Uterus (tissue), 2 donors: ENCODE data around the gene EVPL.

Experiments used
- CTCF ChIP-seq, 4 experiments: fragments of 200-600 bp in 2 of 4; fragments of 450-650 bp in 2 of 4; sonication (generic) in 2 of 4; IDR thresholded peaks; one replicate each; pipeline ENCODE4 v1.5.1; 2016 to 2019; ENCODE audit warnings: antibody characterized with exemption in 4 of 4, mild to moderate bottlenecking in 2 of 4, moderate library complexity in 1 of 4
- POLR2A ChIP-seq, 2 donors: fragments of 450-650 bp; IDR thresholded peaks; one replicate each; pipeline ENCODE4 v1.6.1; 2016; ENCODE audit warnings: antibody characterized with exemption in 2 of 2, mild to moderate bottlenecking in 1 of 2, moderate library complexity in 1 of 2

DNA sequence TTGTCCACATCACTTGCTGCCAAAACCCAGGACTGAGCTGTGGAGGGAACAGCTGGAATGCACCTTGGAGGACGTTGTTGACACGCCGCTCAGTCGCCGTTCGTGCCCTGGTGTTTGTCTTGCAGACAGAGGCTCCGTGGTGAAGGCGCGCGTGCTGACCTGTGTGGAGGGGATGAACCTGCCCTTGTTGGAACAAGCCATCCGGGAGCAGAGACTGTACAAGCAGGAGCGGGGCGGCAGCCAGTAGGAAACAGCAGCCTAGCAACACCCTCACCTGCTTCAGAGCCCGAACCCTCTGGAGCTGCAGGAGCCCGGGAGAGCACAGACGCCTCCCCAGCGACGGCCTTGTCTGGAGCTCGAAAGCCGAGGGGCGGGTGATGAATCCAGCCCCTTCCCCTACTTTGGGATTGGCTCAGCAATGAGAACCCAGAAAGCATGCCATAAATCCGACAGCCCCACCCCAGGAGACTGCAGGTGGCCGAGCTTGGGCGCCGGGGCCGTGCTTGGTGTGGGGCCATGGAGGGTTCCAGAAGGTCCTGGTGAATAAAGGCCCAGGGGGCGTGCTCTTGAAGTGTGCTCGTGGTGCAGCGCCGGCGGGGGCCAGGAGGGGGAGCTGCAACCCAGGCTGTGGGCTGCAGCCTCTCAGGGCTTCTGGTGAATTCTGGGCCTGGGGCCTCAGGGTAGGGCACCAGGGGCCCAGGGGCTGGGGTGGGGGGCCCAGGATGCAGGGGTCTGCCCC is 26.9 kb downstream of the EVPL start:
- peak; percentile 26 to 52 (median 38) for TF ChIP-seq CTCF (IDR thresholded peaks at IDR 0.05)
- TF ChIP-seq POLR2A (IDR thresholded peaks at IDR 0.05), result no peak
